Measurements from ENCODE around the gene CREB3L2. TPM values are rescaled to one million over a fixed set of nuclear protein-coding genes. Genes with fewer than 3 reads are reported as not detected.

CREB3L2 gene
- total and polyA plus RNA-seq, 2 of the 8 experiments (the other 6 are each of a cell fraction or from before 2014, with no cell fraction given) = 14.4 to 48.3 TPM

DNA sequence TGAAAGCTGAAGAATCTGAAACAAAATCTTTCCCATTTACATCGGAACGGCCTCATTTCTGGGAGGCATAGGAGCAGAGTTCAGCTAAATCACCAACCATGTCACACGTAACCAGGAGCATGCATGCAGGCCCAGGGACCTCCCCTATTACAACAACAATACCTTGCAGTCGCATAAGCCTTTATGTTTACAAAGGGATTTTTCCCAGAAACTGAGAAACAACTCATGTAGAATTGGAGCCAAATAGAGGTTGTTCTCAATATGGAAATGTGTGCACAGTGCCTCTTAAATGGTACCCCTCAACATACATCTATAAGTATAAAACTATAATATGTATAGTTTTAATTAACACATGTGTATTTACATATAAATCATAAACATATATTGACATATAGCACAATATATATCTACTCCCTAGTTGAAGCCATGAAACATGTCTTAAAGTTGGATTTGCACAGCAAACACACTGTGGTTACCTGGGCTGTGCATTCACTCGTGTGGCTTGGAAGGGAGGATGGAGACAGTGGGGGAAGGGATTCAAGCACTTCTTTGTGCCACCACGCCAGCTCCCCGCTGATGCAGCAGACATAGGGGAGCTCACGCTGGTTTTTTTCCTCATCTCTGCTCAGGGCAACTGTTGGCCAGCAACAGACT is 120.2 kb downstream of the CREB3L2 start:
- no peak overlapping the region for H3K27ac ChIP-seq (ENCODE audit: low read depth, low read length)
- TF ChIP-seq YY1 (IDR thresholded peaks at IDR 0.05; ENCODE audit: low read depth, low read length) = no peak
- TF ChIP-seq HDAC2 (IDR thresholded peaks at IDR 0.05; ENCODE audit: borderline replicate concordance in 1 of 2, low read depth in 2 of 2, low read length in 2 of 2) = no peak
- no peak for TF ChIP-seq TAF1 (IDR thresholded peaks at IDR 0.05; ENCODE audit: low read depth, low read length)
- no peak for TF ChIP-seq FOSL1 (IDR thresholded peaks at IDR 0.05; ENCODE audit: insufficient read depth, low read depth, low read length)
- no peak for TF ChIP-seq MAX (IDR thresholded peaks at IDR 0.05)
- no peak for TF ChIP-seq ATF2 (IDR thresholded peaks at IDR 0.05; ENCODE audit: low read length)
- no peak for TF ChIP-seq POU5F1 (IDR thresholded peaks at IDR 0.05; ENCODE audit: low read depth, low read length)
- TF ChIP-seq KDM5A (IDR thresholded peaks at IDR 0.05; ENCODE audit: low read length) = no peak
- no peak for TF ChIP-seq RBBP5 (IDR thresholded peaks at IDR 0.05; ENCODE audit: borderline replicate concordance, low read depth, low read length)
- TF ChIP-seq NRF1 (IDR thresholded peaks at IDR 0.05; ENCODE audit: low read depth, low read length) = no peak

More for the DNA sequence above, 120.2 kb downstream of the CREB3L2 start:
- Histone ChIP-seq H3K79me1 (ENCODE audit: low read depth, low read length) (no peaks in the 10 kb centered on the region), H2AK5ac (ENCODE audit: low read depth, low read length) (0 out of 2 replicates have a peak overlapping the region, but pooled peaks have one; percentile 45), H4K91ac (replicated peaks; ENCODE audit: insufficient read length, low read length) (no peak overlapping the region), H2BK120ac (replicated peaks; ENCODE audit: low read depth, low read length) (no peak overlapping the region), H3K4ac (replicated peaks; ENCODE audit: insufficient read length, low read depth, low read length) (no peak overlapping the region), H3K36me3 (ENCODE audit: control insufficient read depth in 2 of 4, insufficient read depth in 4 of 4, low read length in 3 of 4) (peaks cover 2 to 43% (median 22%) of the 10 kb centered on the region in 4 experiments), H3K9ac (replicated peaks in 1 of 4; ENCODE audit: extremely low read depth in 1 of 4, low read depth in 3 of 4, low read length in 3 of 4) (0 out of 7 replicates have a peak overlapping the region, but pooled peaks of 1 of the 4 experiments have one; percentile 5), H3K56ac (replicated peaks; ENCODE audit: insufficient read length, low read depth, low read length) (no peak overlapping the region), H4K20me1 (replicated peaks in 1 of 2; ENCODE audit: control insufficient read depth in 1 of 2, insufficient read depth in 2 of 2, low read length in 2 of 2) (no peaks in the 10 kb centered on the region), H3K18ac (ENCODE audit: extremely low read depth, low read length) (no peak overlapping the region; the same call in 1 of the 2 replicates), H3K23me2 (ENCODE audit: low read depth, low read length) (no peaks in the 10 kb centered on the region), H3K79me2 (ENCODE audit: control insufficient read depth in 1 of 2, insufficient read depth in 2 of 2, low read length in 2 of 2) (no peaks in the 10 kb centered on the region), H3K9me3 (ENCODE audit: insufficient read depth in 2 of 2, low read depth in 1 of 2, low read length in 1 of 2) (peaks cover 4% of the 10 kb centered on the region in 2 experiments; a peak in 3 of 4 replicates), H2BK5ac (ENCODE audit: low read depth, low read length) (0 out of 2 replicates have a peak overlapping the region, but pooled peaks have one; percentile 25), H4K8ac (ENCODE audit: extremely low read depth, insufficient read depth, low read length) (no peak overlapping the region), H4K5ac (ENCODE audit: insufficient read length, low read depth, low read length) (no peak overlapping the region), H2BK20ac (ENCODE audit: low read length) (no peak overlapping the region), H3K4me2 (ENCODE audit: insufficient read depth in 1 of 2, low read depth in 2 of 2, low read length in 2 of 2) (no peak overlapping the region), H2BK15ac (ENCODE audit: low read length) (no peak overlapping the region), H2BK12ac (ENCODE audit: low read depth, low read length) (peak overlapping the region; percentile 12; the same call in 1 of the 2 replicates), H3K14ac (ENCODE audit: insufficient read length) (no peak overlapping the region), H3K4me3 (ENCODE audit: extremely low read depth in 1 of 4, insufficient read depth in 2 of 4, low read depth in 3 of 4, low read length in 4 of 4) (no peak overlapping the region), H2AFZ (ENCODE audit: low read length) (no peak overlapping the region), H3K23ac (ENCODE audit: insufficient read length) (no peak overlapping the region), H3K27me3 (replicated peaks in 1 of 4; ENCODE audit: control insufficient read depth in 3 of 4, extremely low read depth in 1 of 4, insufficient read depth in 3 of 4, low read length in 3 of 4) (no peaks in the 10 kb centered on the region), H3K4me1 (replicated peaks in 1 of 4; ENCODE audit: control insufficient read depth in 3 of 4, insufficient read depth in 4 of 4, low read length in 3 of 4) (peaks cover 7 to 35% (median 24%) of the 10 kb centered on the region in 4 experiments; a peak in 5 of 7 replicates)
- FAIRE-seq (no peak), DNase-seq (ENCODE audit: low read depth in 1 of 2, low spot score in 2 of 2) (no peak)
- WGBS, 2 experiments (ENCODE audit: extremely low coverage in 1 of 2, insufficient coverage in 1 of 2, insufficient read length in 1 of 2, insufficient replicate concordance in 2 of 2, low coverage in 1 of 2, low lambda C conversion rate in 2 of 2, missing lambda C conversion rate in 1 of 2) = 93% methylated on average over 8 of the region's 8 CpGs; no CpG with 5 or more reads in 1 of the 2 experiments
- ChIA-PET CTCF (ENCODE audit: partially characterized antibody) (interaction anchor here (5.4 kb wide), 1 partner anchor 225 kb away, joined by 26 read pairs; no protein-coding TSS in a partner anchor), POLR2A (ENCODE audit: partially characterized antibody) (interaction anchor here (0.7 kb wide), 1 partner anchor 40 kb away, joined by 3 read pairs; no protein-coding TSS in a partner anchor)
